GM10266 (cell line): ENCODE results near the gene HDAC9.

Source experiments
- DNase-seq: peaks from one replicate; pipeline ENCODE4 v3.0.0; 2012; ENCODE audit errors: extremely low spot score
- CTCF ChIP-seq: IDR thresholded peaks from 2 replicates; pipeline ENCODE4 v1.5.1; 2012; ENCODE audit warnings: mild to moderate bottlenecking, low read depth; ENCODE audit not compliant: control insufficient read depth, insufficient read depth; ENCODE audit errors: missing control alignments

The HDAC9 gene

GRCh38 chr7:18471476-18472160 is 23.9 kb upstream of the HDAC9 start:
- DNase-seq: no peak
- no peak for TF ChIP-seq CTCF

- TF ChIP-seq CTCF: no peak
- no peak for DNase-seq
These were observed 23.4 kb upstream of the HDAC9 start for GRCh38 chr7:18472161-18472483.

GRCh38 chr7:18473119-18473518 is 22.4 kb upstream of the HDAC9 start:
- no peak for TF ChIP-seq CTCF
- no peak for DNase-seq

- TF ChIP-seq CTCF: no peak
These were observed 20.6 kb upstream of the HDAC9 start for GRCh38 chr7:18474944-18475343.

GRCh38 chr7:18475488-18475887 is 20.1 kb upstream of the HDAC9 start:
- TF ChIP-seq CTCF: no peak
- DNase-seq: no peak

More at GRCh38 chr7:18474944-18475343, 20.6 kb upstream of the HDAC9 start:
- DNase-seq: no peak

- no peak for TF ChIP-seq CTCF
- DNase-seq: no peak
These were observed 13.8 kb upstream of the HDAC9 start for GRCh38 chr7:18481776-18482175.

- no peak for TF ChIP-seq CTCF
- no peak for DNase-seq
These were observed 7.5 kb upstream of the HDAC9 start for GRCh38 chr7:18488049-18488448.
